ENCODE results near the gene GRIFIN.

DNA sequence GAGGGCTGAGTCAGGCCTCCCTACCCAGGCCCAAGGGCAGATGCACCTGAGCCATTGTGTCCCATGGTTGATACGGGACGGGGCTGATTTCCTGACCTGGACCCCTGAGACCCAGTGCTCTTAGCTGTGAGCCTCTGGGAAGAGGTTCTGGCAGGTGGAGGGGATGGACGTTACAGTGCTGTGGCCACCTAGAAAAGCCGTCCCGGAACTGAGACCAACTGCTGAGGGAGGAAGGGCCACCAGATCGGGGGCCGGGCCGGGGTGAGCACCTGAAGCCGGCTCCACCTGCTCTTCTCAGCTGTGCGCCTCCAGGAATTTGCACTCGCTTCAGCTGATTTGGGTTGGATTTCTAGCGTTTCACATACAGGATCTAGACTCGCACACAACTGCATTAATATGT, 37.4 kb downstream of the GRIFIN start:
- TF ChIP-seq, protein P1, sequence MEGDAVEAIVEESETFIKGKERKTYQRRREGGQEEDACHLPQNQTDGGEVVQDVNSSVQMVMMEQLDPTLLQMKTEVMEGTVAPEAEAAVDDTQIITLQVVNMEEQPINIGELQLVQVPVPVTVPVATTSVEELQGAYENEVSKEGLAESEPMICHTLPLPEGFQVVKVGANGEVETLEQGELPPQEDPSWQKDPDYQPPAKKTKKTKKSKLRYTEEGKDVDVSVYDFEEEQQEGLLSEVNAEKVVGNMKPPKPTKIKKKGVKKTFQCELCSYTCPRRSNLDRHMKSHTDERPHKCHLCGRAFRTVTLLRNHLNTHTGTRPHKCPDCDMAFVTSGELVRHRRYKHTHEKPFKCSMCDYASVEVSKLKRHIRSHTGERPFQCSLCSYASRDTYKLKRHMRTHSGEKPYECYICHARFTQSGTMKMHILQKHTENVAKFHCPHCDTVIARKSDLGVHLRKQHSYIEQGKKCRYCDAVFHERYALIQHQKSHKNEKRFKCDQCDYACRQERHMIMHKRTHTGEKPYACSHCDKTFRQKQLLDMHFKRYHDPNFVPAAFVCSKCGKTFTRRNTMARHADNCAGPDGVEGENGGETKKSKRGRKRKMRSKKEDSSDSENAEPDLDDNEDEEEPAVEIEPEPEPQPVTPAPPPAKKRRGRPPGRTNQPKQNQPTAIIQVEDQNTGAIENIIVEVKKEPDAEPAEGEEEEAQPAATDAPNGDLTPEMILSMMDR (IDR thresholded peaks at IDR 0.05; ENCODE audit: insufficient read depth, low read depth, low read length), result no peak
- no peak for TF ChIP-seq EZH2 (IDR thresholded peaks at IDR 0.05; ENCODE audit: insufficient read depth, low read length)

Measured in astrocyte (in vitro differentiated cells and primary cell).